MM.1S (cell line): ENCODE measurements around the gene NBPF20.
"Not testable (repeated sequence)": the region's sequence is repeated elsewhere in the genome, so short reads cannot be mapped to it uniquely, and the experiment has no call there.

Experiments
- DNase-seq: peaks from one replicate; pipeline ENCODE4 v3.0.0-alpha.2; 2015
- H2AFZ ChIP-seq: fragments of 300-600 bp; sonication (generic); 2 replicates; pipeline ENCODE4 v1.6.0; 2016; ENCODE audit warnings: antibody characterized with exemption, low read length
- H3F3A ChIP-seq: fragments of 300-600 bp; sonication (generic); 2 replicates; pipeline ENCODE4 v1.6.1; 2016; ENCODE audit warnings: mild to moderate bottlenecking, antibody characterized with exemption, low read length, moderate library complexity, mixed read lengths; ENCODE audit not compliant: insufficient read depth
- H3K27ac ChIP-seq: fragments of 300-600 bp; sonication (generic); 2 replicates; pipeline ENCODE4 v1.5.1; 2016; ENCODE audit warnings: mild to moderate bottlenecking, low read length
- H3K27me3 ChIP-seq: fragments of 300-600 bp; sonication (generic); replicated peaks from 2 replicates; pipeline ENCODE4 v1.6.0; 2016; ENCODE audit warnings: low read length; ENCODE audit not compliant: insufficient read depth
- H3K36me3 ChIP-seq: fragments of 300-600 bp; sonication (generic); replicated peaks from 2 replicates; pipeline ENCODE4 v1.6.1; 2016; ENCODE audit warnings: mild to moderate bottlenecking, low read length, mixed read lengths; ENCODE audit not compliant: insufficient read depth
- H3K4me1 ChIP-seq: fragments of 300-600 bp; sonication (generic); 2 replicates; pipeline ENCODE4 v1.6.1; 2016; ENCODE audit warnings: low read length, mixed read lengths
- H3K4me2 ChIP-seq: fragments of 300-600 bp; sonication (generic); 2 replicates; pipeline ENCODE4 v1.6.0; 2016; ENCODE audit warnings: low read depth, low read length
- H3K4me3 ChIP-seq: fragments of 300-600 bp; sonication (generic); 2 replicates; pipeline ENCODE4 v1.5.1; 2016; ENCODE audit warnings: low read length, mixed read lengths
- H3K79me2 ChIP-seq: fragments of 300-600 bp; sonication (generic); 2 replicates; pipeline ENCODE4 v1.6.1; 2016; ENCODE audit warnings: mixed run types, low read length, mixed read lengths
- H3K9ac ChIP-seq: fragments of 300-600 bp; sonication (generic); 2 replicates; pipeline ENCODE4 v1.6.1; 2016; ENCODE audit warnings: low read length, mixed read lengths
- H3K9me2 ChIP-seq: fragments of 300-600 bp; sonication (generic); replicated peaks from 2 replicates; pipeline ENCODE4 v1.6.1; 2016; ENCODE audit warnings: mild to moderate bottlenecking, low read length, mixed read lengths; ENCODE audit not compliant: insufficient read depth
- H3K9me3 ChIP-seq: fragments of 300-600 bp; sonication (generic); replicated peaks from 2 replicates; pipeline ENCODE4 v1.6.1; 2016; ENCODE audit warnings: mild to moderate bottlenecking, low read length, mixed read lengths; ENCODE audit not compliant: insufficient read depth
- H4K20me1 ChIP-seq: fragments of 300-600 bp; sonication (generic); 2 replicates; pipeline ENCODE4 v1.6.1; 2016; ENCODE audit warnings: mild to moderate bottlenecking, low read length, moderate library complexity, mixed read lengths; ENCODE audit not compliant: insufficient read depth
- CTCF ChIP-seq: fragments of 300-600 bp; sonication (generic); IDR thresholded peaks from 2 replicates; pipeline ENCODE4 v1.5.1; 2016; ENCODE audit warnings: antibody characterized with exemption, low read length, mixed read lengths
- EZH2 ChIP-seq: fragments of 300-600 bp; sonication (generic); optimal IDR thresholded peaks from 2 replicates; pipeline ENCODE3; 2017; ENCODE audit warnings: low read depth, mild to moderate bottlenecking, antibody characterized with exemption, low read length, mixed read lengths
- EZH2phosphoT487 ChIP-seq: fragments of 300-600 bp; sonication (generic); IDR thresholded peaks from 2 replicates; pipeline ENCODE4 v1.6.1; 2018; ENCODE audit warnings: antibody characterized with exemption, low read length

The NBPF20 gene

GRCh38 chr1:145425436-145426029, at the start of gene NBPF20:
Gene NBPF20 (minus strand): TSS chr1:145425603. CDS start chr1:145405272, 20,331 bp downstream.
- H2AFZ ChIP-seq = peak within 1 kb of the TSS; percentile 100
- H3K9me3 ChIP-seq = no peaks in the 10 kb centered on the region
- peaks cover 40% of the 10 kb centered on the region for H3K27me3 ChIP-seq
- no peaks in the 10 kb centered on the region for H3K4me1 ChIP-seq
- H3K9me2 ChIP-seq = no peaks in the 10 kb centered on the region
- no peak for TF ChIP-seq EZH2phosphoT487
- TF ChIP-seq EZH2 = no peak
- TF ChIP-seq CTCF = no peak
- peaks cover 6% of the 10 kb centered on the region; the same call in 1 of the 2 replicates for H3F3A ChIP-seq
- peaks cover 6% of the 10 kb centered on the region; the same call in 1 of the 2 replicates for H4K20me1 ChIP-seq
- no peaks in the 10 kb centered on the region for H3K79me2 ChIP-seq
- H3K27ac ChIP-seq = no peak within 1 kb of the TSS
- peak; percentile 92 for DNase-seq
- peak within 1 kb of the TSS; percentile 82 for H3K4me3 ChIP-seq
- H3K4me2 ChIP-seq = peak within 1 kb of the TSS; percentile 100
- peak within 1 kb of the TSS; percentile 43; the same call in 1 of the 2 replicates for H3K9ac ChIP-seq
- H3K36me3 ChIP-seq = no peaks in the 10 kb centered on the region

GRCh38 chr1:145474837-145475368, 49.5 kb upstream of the NBPF20 start:
- H3K9me2 ChIP-seq, H3F3A ChIP-seq, H3K27me3 ChIP-seq, H3K4me2 ChIP-seq, H3K4me3 ChIP-seq, H3K36me3 ChIP-seq, H3K27ac ChIP-seq, H4K20me1 ChIP-seq, H2AFZ ChIP-seq, DNase-seq, H3K4me1 ChIP-seq, H3K79me2 ChIP-seq, H3K9me3 ChIP-seq, H3K9ac ChIP-seq: not testable (repeated sequence)

GRCh38 chr1:145472731-145473130, 47.3 kb upstream of the NBPF20 start:
- H3K9ac ChIP-seq, H3K27ac ChIP-seq, H3F3A ChIP-seq, H3K36me3 ChIP-seq, H3K4me1 ChIP-seq, H3K4me2 ChIP-seq, H3K9me3 ChIP-seq, H3K4me3 ChIP-seq, H4K20me1 ChIP-seq, H3K79me2 ChIP-seq, H2AFZ ChIP-seq, DNase-seq, H3K27me3 ChIP-seq, H3K9me2 ChIP-seq: not testable (repeated sequence)

GRCh38 chr1:145471365-145471764, 46.0 kb upstream of the NBPF20 start:
- H3K4me1 ChIP-seq, DNase-seq, H3K9me2 ChIP-seq, H3K79me2 ChIP-seq, H3K36me3 ChIP-seq, H3K4me3 ChIP-seq, H4K20me1 ChIP-seq, H3K4me2 ChIP-seq, H3K27ac ChIP-seq, H3F3A ChIP-seq, H3K9me3 ChIP-seq, H3K27me3 ChIP-seq, H3K9ac ChIP-seq, H2AFZ ChIP-seq: not testable (repeated sequence)

- H3K4me1 ChIP-seq, H2AFZ ChIP-seq, H3K36me3 ChIP-seq, H3F3A ChIP-seq, H4K20me1 ChIP-seq, H3K79me2 ChIP-seq, H3K9me3 ChIP-seq, H3K9me2 ChIP-seq, H3K27me3 ChIP-seq: not testable (repeated sequence)
- peak overlapping the region; percentile 74 for H3K27ac ChIP-seq
- H3K9ac ChIP-seq = peak overlapping the region; percentile 57
- H3K4me2 ChIP-seq = peak overlapping the region; percentile 82; the same call in 1 of the 2 replicates
- peak overlapping the region; percentile 58 for H3K4me3 ChIP-seq
- peak; percentile 97 for DNase-seq
Measured at GRCh38 chr1:145465405-145466144, 40.2 kb upstream of the NBPF20 start.

- peak overlapping the region; percentile 57; the same call in 1 of the 2 replicates for H3K9ac ChIP-seq
- not testable (repeated sequence) for H3K36me3 ChIP-seq, DNase-seq, H3K9me3 ChIP-seq, H3F3A ChIP-seq, H3K79me2 ChIP-seq, H4K20me1 ChIP-seq, H3K27me3 ChIP-seq, H3K4me1 ChIP-seq, H3K9me2 ChIP-seq, H2AFZ ChIP-seq
- H3K4me3 ChIP-seq = peak overlapping the region; percentile 58
- peak overlapping the region; percentile 82; the same call in 1 of the 2 replicates for H3K4me2 ChIP-seq
- peak overlapping the region; percentile 74; the same call in 1 of the 2 replicates for H3K27ac ChIP-seq
Measured at GRCh38 chr1:145464708-145465336, 39.4 kb upstream of the NBPF20 start.
